Liver (tissue), 3 donors: ENCODE results near the gene SEMA5A.

ENCODE experiments used
- GABPA ChIP-seq, 2 donors: IDR thresholded peaks in 1 of 2; conservative IDR thresholded peaks in 1 of 2; 2 replicates each; pipeline ENCODE4 v1.6.1; 2016; ENCODE audit warnings: antibody characterized with exemption in 2 of 2, mild to moderate bottlenecking in 1 of 2, moderate library complexity in 1 of 2
- TF ChIP-seq, protein P1 (sequence below): fragments of 150-350 bp; IDR thresholded peaks from 2 replicates; pipeline ENCODE4 v1.5.1; 2017; ENCODE audit warnings: improper control_type of control experiment, low read depth, low read length; ENCODE audit not compliant: missing input control
- TF ChIP-seq, protein P2 (sequence below): IDR thresholded peaks from 2 replicates; pipeline ENCODE4 v1.6.1; 2016; ENCODE audit warnings: antibody characterized with exemption
- donor health status: healthy.
- donor health status: healthy.

DNA sequence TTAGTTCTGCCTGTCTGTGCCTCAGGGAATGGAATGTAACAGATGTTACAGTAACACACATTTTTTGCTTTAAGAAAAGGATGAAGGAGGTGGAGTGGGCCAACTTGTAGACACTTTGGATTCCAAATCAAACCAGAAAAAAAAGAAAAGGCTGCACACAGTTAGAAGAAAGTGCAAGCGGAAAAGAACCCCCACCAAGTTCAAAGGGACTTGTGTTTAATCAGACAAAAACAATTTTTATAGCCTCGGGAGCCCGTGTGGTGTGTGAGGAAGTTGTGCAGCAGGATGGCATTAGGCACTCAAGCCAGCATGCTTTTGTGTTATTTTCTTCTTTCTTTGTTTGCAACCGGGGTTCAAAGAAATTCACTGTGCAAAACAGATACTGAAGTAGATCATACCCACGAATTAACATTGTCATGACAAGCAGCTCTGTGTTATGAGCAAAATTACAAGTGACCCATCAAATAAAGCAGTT, 189.5 kb downstream of the SEMA5A start:
- TF ChIP-seq, protein P1, sequence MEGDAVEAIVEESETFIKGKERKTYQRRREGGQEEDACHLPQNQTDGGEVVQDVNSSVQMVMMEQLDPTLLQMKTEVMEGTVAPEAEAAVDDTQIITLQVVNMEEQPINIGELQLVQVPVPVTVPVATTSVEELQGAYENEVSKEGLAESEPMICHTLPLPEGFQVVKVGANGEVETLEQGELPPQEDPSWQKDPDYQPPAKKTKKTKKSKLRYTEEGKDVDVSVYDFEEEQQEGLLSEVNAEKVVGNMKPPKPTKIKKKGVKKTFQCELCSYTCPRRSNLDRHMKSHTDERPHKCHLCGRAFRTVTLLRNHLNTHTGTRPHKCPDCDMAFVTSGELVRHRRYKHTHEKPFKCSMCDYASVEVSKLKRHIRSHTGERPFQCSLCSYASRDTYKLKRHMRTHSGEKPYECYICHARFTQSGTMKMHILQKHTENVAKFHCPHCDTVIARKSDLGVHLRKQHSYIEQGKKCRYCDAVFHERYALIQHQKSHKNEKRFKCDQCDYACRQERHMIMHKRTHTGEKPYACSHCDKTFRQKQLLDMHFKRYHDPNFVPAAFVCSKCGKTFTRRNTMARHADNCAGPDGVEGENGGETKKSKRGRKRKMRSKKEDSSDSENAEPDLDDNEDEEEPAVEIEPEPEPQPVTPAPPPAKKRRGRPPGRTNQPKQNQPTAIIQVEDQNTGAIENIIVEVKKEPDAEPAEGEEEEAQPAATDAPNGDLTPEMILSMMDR = no peak
- no peak for TF ChIP-seq GABPA (IDR thresholded peaks at IDR 0.05 in 1 of 2, conservative IDR thresholded peaks at IDR 0.05 in 1 of 2)
- TF ChIP-seq, protein P2, sequence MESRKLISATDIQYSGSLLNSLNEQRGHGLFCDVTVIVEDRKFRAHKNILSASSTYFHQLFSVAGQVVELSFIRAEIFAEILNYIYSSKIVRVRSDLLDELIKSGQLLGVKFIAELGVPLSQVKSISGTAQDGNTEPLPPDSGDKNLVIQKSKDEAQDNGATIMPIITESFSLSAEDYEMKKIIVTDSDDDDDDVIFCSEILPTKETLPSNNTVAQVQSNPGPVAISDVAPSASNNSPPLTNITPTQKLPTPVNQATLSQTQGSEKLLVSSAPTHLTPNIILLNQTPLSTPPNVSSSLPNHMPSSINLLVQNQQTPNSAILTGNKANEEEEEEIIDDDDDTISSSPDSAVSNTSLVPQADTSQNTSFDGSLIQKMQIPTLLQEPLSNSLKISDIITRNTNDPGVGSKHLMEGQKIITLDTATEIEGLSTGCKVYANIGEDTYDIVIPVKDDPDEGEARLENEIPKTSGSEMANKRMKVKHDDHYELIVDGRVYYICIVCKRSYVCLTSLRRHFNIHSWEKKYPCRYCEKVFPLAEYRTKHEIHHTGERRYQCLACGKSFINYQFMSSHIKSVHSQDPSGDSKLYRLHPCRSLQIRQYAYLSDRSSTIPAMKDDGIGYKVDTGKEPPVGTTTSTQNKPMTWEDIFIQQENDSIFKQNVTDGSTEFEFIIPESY = no peak
